A549 (cell line): ENCODE measurements around the gene KRT23. TPM values are rescaled to one million over a fixed set of nuclear protein-coding genes. Genes with fewer than 3 reads are reported as not detected.

ENCODE experiments used
- BHLHE40 ChIP-seq: IDR thresholded peaks from 2 replicates; pipeline ENCODE4 v1.6.1; 2012; ENCODE audit warnings: low read depth, low read length, inconsistent platforms
- CBX2 ChIP-seq: fragments of 200-600 bp; sonication (generic); IDR thresholded peaks from 2 replicates; pipeline ENCODE4 v1.6.1; 2016; ENCODE audit warnings: low read depth, mild to moderate bottlenecking, borderline replicate concordance
- CBX8 ChIP-seq: fragments of 200-600 bp; sonication (generic); IDR thresholded peaks from 2 replicates; pipeline ENCODE4 v1.6.1; 2016
- CHD4 ChIP-seq: fragments of 200-600 bp; sonication (generic); IDR thresholded peaks from 2 replicates; pipeline ENCODE4 v1.6.1; 2016; ENCODE audit warnings: antibody characterized with exemption, mild to moderate bottlenecking, borderline replicate concordance
- EHF ChIP-seq: fragments of 250-450 bp; sonication (Bioruptor Pico); IDR thresholded peaks from 2 replicates; pipeline ENCODE4 v1.5.0; 2020; ENCODE audit warnings: mild to moderate bottlenecking
- EHMT2 ChIP-seq: fragments of 200-600 bp; sonication (generic); IDR thresholded peaks from 2 replicates; pipeline ENCODE4 v1.6.1; 2016; ENCODE audit warnings: antibody characterized with exemption, low read depth, mild to moderate bottlenecking, moderate library complexity
- EP300 ChIP-seq, 2 experiments: fragments of >200 bp; sonication (Bioruptor Twin); formaldehyde crosslinking; IDR thresholded peaks; 2 replicates in 1 of 2; 3 replicates in 1 of 2; pipeline ENCODE4 v1.6.1; 2016 to 2017
- ESRRA ChIP-seq: fragments of 150-350 bp; IDR thresholded peaks from 2 replicates; pipeline ENCODE4 v1.6.1; 2014; ENCODE audit warnings: mild to moderate bottlenecking, low read length, borderline replicate concordance
- FOSB ChIP-seq: fragments of 250-450 bp; sonication (Bioruptor Pico); IDR thresholded peaks from 2 replicates; pipeline ENCODE4 v1.5.0; 2020; ENCODE audit warnings: mild to moderate bottlenecking, moderate library complexity
- FOSL2 ChIP-seq, 2 experiments: fragments of 450-650 bp in 1 of 2; fragments of >200 bp in 1 of 2; sonication (Bioruptor Twin) in 1 of 2; formaldehyde crosslinking; IDR thresholded peaks; 2 replicates each; pipeline versions ENCODE4 v1.5.0 to v1.6.1; 2016 to 2020; ENCODE audit warnings: mild to moderate bottlenecking in 1 of 2, moderate library complexity in 1 of 2
- GATA3 ChIP-seq: IDR thresholded peaks from 2 replicates; pipeline ENCODE4 v1.6.1; 2012; ENCODE audit warnings: borderline replicate concordance
- HDAC2 ChIP-seq: fragments of 200-600 bp; sonication (generic); IDR thresholded peaks from 2 replicates; pipeline ENCODE4 v1.6.1; 2016
- HOXB13 ChIP-seq: fragments of 250-450 bp; sonication (Bioruptor Pico); IDR thresholded peaks from 2 replicates; pipeline ENCODE4 v1.5.0; 2020; ENCODE audit warnings: low read depth, mild to moderate bottlenecking, moderate library complexity
- HOXB5 ChIP-seq: fragments of 250-450 bp; sonication (Bioruptor Pico); IDR thresholded peaks from 2 replicates; pipeline ENCODE4 v1.5.0; 2020; ENCODE audit warnings: mild to moderate bottlenecking, moderate library complexity
- KDM1A ChIP-seq: fragments of 200-600 bp; sonication (generic); IDR thresholded peaks from 2 replicates; pipeline ENCODE4 v1.6.1; 2016; ENCODE audit warnings: low read depth, mild to moderate bottlenecking
- KDM5A ChIP-seq: fragments of 200-600 bp; sonication (generic); IDR thresholded peaks from 2 replicates; pipeline ENCODE4 v1.6.1; 2016; ENCODE audit warnings: antibody characterized with exemption, mild to moderate bottlenecking
- MAFK ChIP-seq: fragments of 450-650 bp; IDR thresholded peaks from 2 replicates; pipeline ENCODE4 v1.6.1; 2014; ENCODE audit not compliant: partially characterized antibody
- MAZ ChIP-seq: fragments of 150-350 bp; IDR thresholded peaks from 2 replicates; pipeline ENCODE4 v1.6.1; 2014; ENCODE audit warnings: antibody characterized with exemption, low read depth, low read length, borderline replicate concordance
- MYC ChIP-seq: IDR thresholded peaks from 2 replicates; pipeline ENCODE4 v1.6.1; 2012; ENCODE audit warnings: mild to moderate bottlenecking, inconsistent platforms, low read length, improper control_type of control experiment, borderline replicate concordance
- NFE2L2 ChIP-seq: fragments of 150-350 bp; conservative IDR thresholded peaks from 2 replicates; pipeline ENCODE4 v1.6.1; 2014; ENCODE audit warnings: low read length
- NPAS2 ChIP-seq: fragments of 250-450 bp; sonication (Bioruptor Pico); IDR thresholded peaks from 2 replicates; pipeline ENCODE4 v1.8.0; 2022; ENCODE audit warnings: mild to moderate bottlenecking, moderate library complexity, borderline replicate concordance
- NR3C1 ChIP-seq: fragments of >200 bp; sonication (Bioruptor Twin); formaldehyde crosslinking; IDR thresholded peaks from 3 replicates; pipeline ENCODE4 v1.6.1; 2017
- PHF8 ChIP-seq: fragments of 200-600 bp; sonication (generic); IDR thresholded peaks from 2 replicates; pipeline ENCODE4 v1.6.1; 2016; ENCODE audit warnings: low read depth, mild to moderate bottlenecking, antibody characterized with exemption, moderate library complexity, borderline replicate concordance
- POLR2A ChIP-seq: IDR thresholded peaks from 2 replicates; pipeline ENCODE4 v1.6.1; 2012; ENCODE audit warnings: mild to moderate bottlenecking, low read length
- POLR2AphosphoS2 ChIP-seq: conservative IDR thresholded peaks from 2 replicates; pipeline ENCODE4 v1.6.1; 2012; ENCODE audit warnings: low read length, improper control_type of control experiment, inconsistent platforms
- RAD21 ChIP-seq, 2 experiments: fragments of >200 bp in 1 of 2; sonication (Bioruptor Twin) in 1 of 2; formaldehyde crosslinking in 1 of 2; IDR thresholded peaks in 1 of 2; conservative IDR thresholded peaks in 1 of 2; 2 replicates in 1 of 2; 3 replicates in 1 of 2; pipeline ENCODE4 v1.6.1; 2012 to 2018; ENCODE audit warnings: inconsistent platforms in 1 of 2
- RARB ChIP-seq: fragments of 250-450 bp; sonication (Bioruptor Pico); IDR thresholded peaks from 2 replicates; pipeline ENCODE4 v1.8.0; 2021; ENCODE audit warnings: mild to moderate bottlenecking, moderate library complexity
- RCOR1 ChIP-seq: fragments of 150-350 bp; IDR thresholded peaks from 2 replicates; pipeline ENCODE4 v1.6.1; 2014; ENCODE audit warnings: antibody characterized with exemption, low read length, low read depth
- RFX5 ChIP-seq: fragments of 450-650 bp; IDR thresholded peaks from 2 replicates; pipeline ENCODE4 v1.7.1; 2014; ENCODE audit warnings: antibody characterized with exemption, mild to moderate bottlenecking, moderate library complexity
- SMC3 ChIP-seq: fragments of >200 bp; sonication (Bioruptor Twin); formaldehyde crosslinking; IDR thresholded peaks from 3 replicates; pipeline ENCODE4 v1.6.1; 2018; ENCODE audit warnings: inconsistent platforms
- SREBF2 ChIP-seq: fragments of 450-650 bp; IDR thresholded peaks from 2 replicates; pipeline ENCODE4 v1.6.1; 2014; ENCODE audit warnings: mild to moderate bottlenecking, moderate library complexity
- TFCP2L1 ChIP-seq: fragments of 250-450 bp; sonication (Bioruptor Pico); IDR thresholded peaks from 2 replicates; pipeline ENCODE4 v1.5.0; 2021; ENCODE audit warnings: mild to moderate bottlenecking
- TP53 ChIP-seq: fragments of 250-450 bp; sonication (Bioruptor Pico); IDR thresholded peaks from 2 replicates; pipeline ENCODE4 v1.5.0; 2021; ENCODE audit warnings: mild to moderate bottlenecking, moderate library complexity
- ZC3H11A ChIP-seq: fragments of 450-650 bp; IDR thresholded peaks from 2 replicates; pipeline ENCODE4 v1.6.1; 2014; ENCODE audit warnings: antibody characterized with exemption, mild to moderate bottlenecking
- ZFP36 ChIP-seq: fragments of 450-650 bp; IDR thresholded peaks from 2 replicates; pipeline ENCODE4 v1.6.1; 2014; ENCODE audit warnings: borderline replicate concordance; ENCODE audit not compliant: partially characterized antibody
- ZNF302 ChIP-seq: fragments of 250-450 bp; sonication (Bioruptor Pico); IDR thresholded peaks from 2 replicates; pipeline ENCODE4 v1.9.0; 2021; ENCODE audit warnings: inconsistent platforms, mild to moderate bottlenecking, moderate library complexity
- ZSCAN20 ChIP-seq: fragments of 250-450 bp; sonication (Bioruptor Pico); IDR thresholded peaks from 2 replicates; pipeline ENCODE4 v1.8.0; 2022; ENCODE audit warnings: mild to moderate bottlenecking, moderate library complexity
- polyA plus RNA-seq, 4 experiments: library from polyadenylated mRNA; depleted of rRNA in 3 of 4; stranded (reverse); fragments of >200 nt; fragmentation: RNase III in 1 of 4; extraction: RNeasy Plus Mini Kit Qiagen cat#74134 plus additional on column Dnase treatment in 1 of 4; gene quantifications; 2 replicates in 3 of 4; 3 replicates in 1 of 4; pipeline ENCODE4 v1.2.3, GENCODE V29; 2011 to 2017
- TF ChIP-seq, protein P1 (sequence below): IDR thresholded peaks from 2 replicates; pipeline ENCODE4 v1.6.1; 2012
- TF ChIP-seq, protein P2 (sequence below): fragments of 150-350 bp; IDR thresholded peaks from 2 replicates; pipeline ENCODE4 v1.6.1; 2014; ENCODE audit warnings: low read depth, mild to moderate bottlenecking, low read length
- TF ChIP-seq, protein P3 (sequence below): fragments of >200 bp; sonication (Bioruptor Twin); formaldehyde crosslinking; IDR thresholded peaks from 3 replicates; pipeline ENCODE4 v1.6.1; 2016
- TF ChIP-seq, protein P4 (sequence below): IDR thresholded peaks from 2 replicates; pipeline ENCODE4 v1.6.1; 2012; ENCODE audit warnings: low read depth, borderline replicate concordance
- TF ChIP-seq, protein P5 (sequence below): fragments of 250-450 bp; sonication (Bioruptor Pico); IDR thresholded peaks from 2 replicates; pipeline ENCODE4 v1.5.0; 2020; ENCODE audit warnings: low read depth, mild to moderate bottlenecking, moderate library complexity

Gene KRT23
- polyA plus RNA-seq, 2 of the 4 experiments (the other 2 are of a cell fraction): not detected

DNA sequence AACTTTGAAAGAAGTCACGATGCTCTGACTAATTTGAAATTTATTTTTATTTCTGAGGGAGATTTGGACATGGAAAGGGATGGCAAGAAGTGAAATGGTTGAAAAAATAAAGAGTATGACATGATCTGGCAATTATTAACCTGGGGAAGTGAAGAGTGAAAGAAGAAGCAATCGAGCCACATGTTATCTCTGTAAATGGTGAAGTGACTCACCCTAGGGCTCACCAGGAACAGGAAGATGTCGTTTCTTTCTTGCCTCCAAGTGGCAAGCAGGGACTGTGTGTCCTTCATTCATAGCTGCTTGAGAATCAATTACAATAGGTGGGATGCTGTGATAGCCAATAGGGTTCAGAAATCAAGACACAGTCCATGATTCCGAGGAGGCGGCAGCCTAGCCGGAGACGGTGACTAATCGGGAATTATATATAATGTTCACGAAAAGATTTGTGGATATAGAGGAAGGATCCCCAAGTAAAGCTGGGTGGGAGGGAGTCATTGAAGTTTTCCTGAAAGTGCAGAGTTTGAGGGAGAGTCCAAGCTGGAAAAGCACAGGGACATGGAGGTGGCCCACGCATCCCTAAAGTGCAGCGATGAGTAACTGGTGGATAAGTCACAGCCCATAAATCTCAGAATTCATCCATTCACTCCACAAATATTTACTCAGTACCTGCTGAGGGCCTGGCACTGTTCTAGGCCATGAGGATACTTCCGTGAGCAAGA, 34.2 kb downstream of the KRT23 start (continued):
- TF ChIP-seq RARB (CRISPR knock-in tag): 0 out of 2 replicates have a peak, but pooled peaks have one; percentile 49
- TF ChIP-seq ZSCAN20 (CRISPR knock-in tag): no peak
- no peak for TF ChIP-seq EHMT2
- TF ChIP-seq ZFP36: no peak
- TF ChIP-seq RCOR1: no peak
- TF ChIP-seq POLR2A: no peak
- no peak for TF ChIP-seq BHLHE40
- TF ChIP-seq, protein P1, sequence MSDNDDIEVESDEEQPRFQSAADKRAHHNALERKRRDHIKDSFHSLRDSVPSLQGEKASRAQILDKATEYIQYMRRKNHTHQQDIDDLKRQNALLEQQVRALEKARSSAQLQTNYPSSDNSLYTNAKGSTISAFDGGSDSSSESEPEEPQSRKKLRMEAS: peak; percentile 82
- TF ChIP-seq EP300 (IDR thresholded peaks at IDR 0.05): peak; percentile 71 to 74; a peak in 3 of 5 replicates
- TF ChIP-seq MAZ: no peak
- peak; percentile 48; the same call in 1 of the 2 replicates for TF ChIP-seq TFCP2L1 (CRISPR knock-in tag)
- TF ChIP-seq ZC3H11A: no peak
- TF ChIP-seq, protein P2, sequence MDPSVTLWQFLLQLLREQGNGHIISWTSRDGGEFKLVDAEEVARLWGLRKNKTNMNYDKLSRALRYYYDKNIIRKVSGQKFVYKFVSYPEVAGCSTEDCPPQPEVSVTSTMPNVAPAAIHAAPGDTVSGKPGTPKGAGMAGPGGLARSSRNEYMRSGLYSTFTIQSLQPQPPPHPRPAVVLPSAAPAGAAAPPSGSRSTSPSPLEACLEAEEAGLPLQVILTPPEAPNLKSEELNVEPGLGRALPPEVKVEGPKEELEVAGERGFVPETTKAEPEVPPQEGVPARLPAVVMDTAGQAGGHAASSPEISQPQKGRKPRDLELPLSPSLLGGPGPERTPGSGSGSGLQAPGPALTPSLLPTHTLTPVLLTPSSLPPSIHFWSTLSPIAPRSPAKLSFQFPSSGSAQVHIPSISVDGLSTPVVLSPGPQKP: no peak
- TF ChIP-seq HOXB13: peak; percentile 47; the same call in 1 of the 2 replicates
- TF ChIP-seq NPAS2 (CRISPR knock-in tag): no peak
- TF ChIP-seq HDAC2: no peak
- TF ChIP-seq, protein P3, sequence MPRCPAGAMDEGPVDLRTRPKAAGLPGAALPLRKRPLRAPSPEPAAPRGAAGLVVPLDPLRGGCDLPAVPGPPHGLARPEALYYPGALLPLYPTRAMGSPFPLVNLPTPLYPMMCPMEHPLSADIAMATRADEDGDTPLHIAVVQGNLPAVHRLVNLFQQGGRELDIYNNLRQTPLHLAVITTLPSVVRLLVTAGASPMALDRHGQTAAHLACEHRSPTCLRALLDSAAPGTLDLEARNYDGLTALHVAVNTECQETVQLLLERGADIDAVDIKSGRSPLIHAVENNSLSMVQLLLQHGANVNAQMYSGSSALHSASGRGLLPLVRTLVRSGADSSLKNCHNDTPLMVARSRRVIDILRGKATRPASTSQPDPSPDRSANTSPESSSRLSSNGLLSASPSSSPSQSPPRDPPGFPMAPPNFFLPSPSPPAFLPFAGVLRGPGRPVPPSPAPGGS: peak; percentile 60; the same call in 2 of the 3 replicates
- no peak for TF ChIP-seq SREBF2
- TF ChIP-seq POLR2AphosphoS2: no peak
- TF ChIP-seq MAFK: peak; percentile 98
- TF ChIP-seq NFE2L2: peak; percentile 3; the same call in 1 of the 2 replicates
- peak; percentile 83 for TF ChIP-seq FOSL2 (IDR thresholded peaks at IDR 0.05)
- TF ChIP-seq FOSL2 (CRISPR knock-in tag; IDR thresholded peaks at IDR 0.05): peak; percentile 94
- TF ChIP-seq FOSB (CRISPR knock-in tag): peak; percentile 87
- peak; percentile 2 to 29; a peak in 1 of 5 replicates for TF ChIP-seq RAD21 (conservative IDR thresholded peaks at IDR 0.05 in 1 of 2, IDR thresholded peaks at IDR 0.05 in 1 of 2)
- TF ChIP-seq GATA3: peak; percentile 89
- TF ChIP-seq CHD4: no peak
- 0 out of 2 replicates have a peak, but pooled peaks have one; percentile 30 for TF ChIP-seq RFX5
- no peak for TF ChIP-seq CBX2
- TF ChIP-seq PHF8: no peak
- no peak for TF ChIP-seq TP53 (CRISPR knock-in tag)
- TF ChIP-seq HOXB5 (CRISPR knock-in tag): peak; percentile 67; the same call in 1 of the 2 replicates
- TF ChIP-seq, protein P4, sequence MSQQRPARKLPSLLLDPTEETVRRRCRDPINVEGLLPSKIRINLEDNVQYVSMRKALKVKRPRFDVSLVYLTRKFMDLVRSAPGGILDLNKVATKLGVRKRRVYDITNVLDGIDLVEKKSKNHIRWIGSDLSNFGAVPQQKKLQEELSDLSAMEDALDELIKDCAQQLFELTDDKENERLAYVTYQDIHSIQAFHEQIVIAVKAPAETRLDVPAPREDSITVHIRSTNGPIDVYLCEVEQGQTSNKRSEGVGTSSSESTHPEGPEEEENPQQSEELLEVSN: no peak
- TF ChIP-seq SMC3: peak; percentile 33; the same call in 1 of the 3 replicates
- peak; percentile 61; the same call in 1 of the 2 replicates for TF ChIP-seq ZNF302 (CRISPR knock-in tag)
- no peak for TF ChIP-seq NR3C1
- no peak for TF ChIP-seq KDM5A
- TF ChIP-seq MYC: peak; percentile 66; the same call in 1 of the 2 replicates
- no peak for TF ChIP-seq KDM1A
- TF ChIP-seq ESRRA: no peak
- TF ChIP-seq, protein P5, sequence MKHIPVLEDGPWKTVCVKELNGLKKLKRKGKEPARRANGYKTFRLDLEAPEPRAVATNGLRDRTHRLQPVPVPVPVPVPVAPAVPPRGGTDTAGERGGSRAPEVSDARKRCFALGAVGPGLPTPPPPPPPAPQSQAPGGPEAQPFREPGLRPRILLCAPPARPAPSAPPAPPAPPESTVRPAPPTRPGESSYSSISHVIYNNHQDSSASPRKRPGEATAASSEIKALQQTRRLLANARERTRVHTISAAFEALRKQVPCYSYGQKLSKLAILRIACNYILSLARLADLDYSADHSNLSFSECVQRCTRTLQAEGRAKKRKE (CRISPR knock-in tag): no peak
- TF ChIP-seq CBX8: no peak
- peak; percentile 47; the same call in 1 of the 2 replicates for TF ChIP-seq EHF (CRISPR knock-in tag)
